ENCODE data around the gene EMD. TPM values are rescaled to one million over a fixed set of nuclear protein-coding genes. Genes with fewer than 3 reads are reported as not detected.

Gene EMD
- total and polyA plus RNA-seq, 2 donors (not counting 1 experiment from before 2014, with no cell fraction given) = 81.7 to 132 TPM

DNA sequence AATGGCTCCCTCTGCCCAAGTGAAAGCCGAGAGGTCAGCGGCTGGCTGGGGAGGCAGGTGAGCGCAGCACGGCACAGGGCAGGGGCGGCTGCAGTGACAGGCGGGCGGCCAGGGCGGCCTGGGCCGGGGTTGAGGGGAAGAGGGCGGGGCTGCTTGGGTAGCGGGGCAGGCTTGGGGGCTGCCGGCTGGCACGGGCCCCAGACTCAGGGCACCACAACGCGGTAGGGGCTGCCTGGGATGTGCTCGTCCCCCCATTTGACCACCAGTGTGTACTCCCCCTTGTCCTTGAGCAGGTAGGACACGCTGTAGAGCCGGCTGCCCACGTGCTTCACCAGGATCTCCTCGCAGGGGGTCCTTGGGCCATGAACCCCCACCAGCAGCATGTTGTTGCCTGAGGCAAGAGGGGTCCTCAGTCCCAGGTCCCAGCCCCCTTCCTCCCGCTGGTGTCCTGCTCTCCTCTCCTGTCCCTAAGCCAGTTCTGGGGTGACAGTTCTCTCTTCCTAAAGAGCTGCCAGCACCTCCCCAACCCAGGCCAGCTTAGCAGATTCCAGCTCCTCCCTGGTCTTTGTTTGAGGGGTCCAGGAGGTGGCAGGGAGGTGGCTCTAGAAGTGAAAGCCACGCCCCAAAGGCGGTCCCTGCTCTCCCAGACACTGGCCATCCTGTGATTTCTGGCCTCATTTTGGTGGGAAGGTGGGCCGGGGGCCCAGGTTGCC, 30.3 kb upstream of the EMD start:
- H3K79me2 ChIP-seq (ENCODE audit: control insufficient read depth, insufficient read depth, low read length) = no peaks in the 10 kb centered on the region
- H3K4me1 ChIP-seq (ENCODE audit: control insufficient read depth in 2 of 2, insufficient read depth in 2 of 2, low read length in 2 of 2) = peaks cover 41 to 63% of the 10 kb centered on the region in 2 donors
- no peaks in the 10 kb centered on the region for H3K27me3 Mint-ChIP-seq
- no peak overlapping the region for H3K4me2 ChIP-seq (replicated peaks; ENCODE audit: low read depth, low read length, poor library complexity, severe bottlenecking)
- DNase-seq (no peak), ATAC-seq (ENCODE audit: low read depth) (no peak)
- H3K4me1 Mint-ChIP-seq = peaks cover 35% of the 10 kb centered on the region
- CTCF ChIA-PET = no interaction called here
- peaks cover 0 to 55% of the 10 kb centered on the region in 2 experiments for H3K36me3 ChIP-seq (replicated peaks in 1 of 2; ENCODE audit: control extremely low read depth in 1 of 2, control insufficient read depth in 1 of 2, extremely low read depth in 1 of 2, insufficient read depth in 2 of 2, low read length in 1 of 2)
- H3K27ac ChIP-seq (ENCODE audit: low read length in 2 of 2) = peak overlapping the region in 1 of 2 donors; percentile 43
- intact Hi-C loops (cut with micrococcal nuclease) = no loop called here
- no peak overlapping the region for H3K4me3 ChIP-seq (ENCODE audit: control extremely low read depth in 1 of 5, extremely low read depth in 1 of 5, insufficient read depth in 1 of 5, low read depth in 2 of 5, low read length in 4 of 5)
- peaks cover 0 to 4% (median 0%) of the 10 kb centered on the region in 3 donors for H3K9me3 ChIP-seq (ENCODE audit: control extremely low read depth in 1 of 3, control insufficient read depth in 2 of 3, insufficient read depth in 1 of 3, low read length in 2 of 3)
- no peak for TF ChIP-seq EZH2 (IDR thresholded peaks at IDR 0.05; ENCODE audit: borderline replicate concordance, insufficient read depth, low read depth, low read length, poor library complexity, severe bottlenecking)
- TF ChIP-seq, protein P1, sequence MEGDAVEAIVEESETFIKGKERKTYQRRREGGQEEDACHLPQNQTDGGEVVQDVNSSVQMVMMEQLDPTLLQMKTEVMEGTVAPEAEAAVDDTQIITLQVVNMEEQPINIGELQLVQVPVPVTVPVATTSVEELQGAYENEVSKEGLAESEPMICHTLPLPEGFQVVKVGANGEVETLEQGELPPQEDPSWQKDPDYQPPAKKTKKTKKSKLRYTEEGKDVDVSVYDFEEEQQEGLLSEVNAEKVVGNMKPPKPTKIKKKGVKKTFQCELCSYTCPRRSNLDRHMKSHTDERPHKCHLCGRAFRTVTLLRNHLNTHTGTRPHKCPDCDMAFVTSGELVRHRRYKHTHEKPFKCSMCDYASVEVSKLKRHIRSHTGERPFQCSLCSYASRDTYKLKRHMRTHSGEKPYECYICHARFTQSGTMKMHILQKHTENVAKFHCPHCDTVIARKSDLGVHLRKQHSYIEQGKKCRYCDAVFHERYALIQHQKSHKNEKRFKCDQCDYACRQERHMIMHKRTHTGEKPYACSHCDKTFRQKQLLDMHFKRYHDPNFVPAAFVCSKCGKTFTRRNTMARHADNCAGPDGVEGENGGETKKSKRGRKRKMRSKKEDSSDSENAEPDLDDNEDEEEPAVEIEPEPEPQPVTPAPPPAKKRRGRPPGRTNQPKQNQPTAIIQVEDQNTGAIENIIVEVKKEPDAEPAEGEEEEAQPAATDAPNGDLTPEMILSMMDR (IDR thresholded peaks at IDR 0.05) = no peak
- no peaks in the 10 kb centered on the region for H3K9me3 Mint-ChIP-seq (ENCODE audit: insufficient read depth)
- H3K27me3 ChIP-seq (replicated peaks in 1 of 4; ENCODE audit: control extremely low read depth in 1 of 4, control insufficient read depth in 3 of 4, insufficient read depth in 4 of 4, low read length in 3 of 4) = no peaks in the 10 kb centered on the region
- H4K20me1 ChIP-seq (ENCODE audit: control insufficient read depth, insufficient read depth, low read length, poor library complexity, severe bottlenecking) = no peaks in the 10 kb centered on the region
- 96% methylated on average over 5 of the region's 24 CpGs for WGBS (ENCODE audit: insufficient coverage)
- no peak overlapping the region for H3K4me3 Mint-ChIP-seq
- H3K27ac Mint-ChIP-seq = peak overlapping the region; percentile 68
- POLR2A ChIA-PET = no interaction called here
- H2AFZ ChIP-seq (ENCODE audit: insufficient read depth, low read depth, low read length, poor library complexity, severe bottlenecking) = no peak overlapping the region
- H3K9ac ChIP-seq (ENCODE audit: low read length) = no peak overlapping the region

- H3K4me3 Mint-ChIP-seq = no peak overlapping the region
- Histone ChIP-seq H3K4me2 (replicated peaks; ENCODE audit: low read depth, low read length, poor library complexity, severe bottlenecking) (no peak overlapping the region), H4K20me1 (ENCODE audit: control insufficient read depth, insufficient read depth, low read length, poor library complexity, severe bottlenecking) (no peaks in the 10 kb centered on the region), H3K9ac (ENCODE audit: low read length) (no peak overlapping the region), H3K9me3 (ENCODE audit: control extremely low read depth in 1 of 3, control insufficient read depth in 2 of 3, insufficient read depth in 1 of 3, low read length in 2 of 3) (peaks cover 0 to 4% (median 0%) of the 10 kb centered on the region in 3 donors), H3K4me1 (ENCODE audit: control insufficient read depth in 2 of 2, insufficient read depth in 2 of 2, low read length in 2 of 2) (peaks cover 41 to 63% of the 10 kb centered on the region in 2 donors), H3K27me3 (replicated peaks in 1 of 4; ENCODE audit: control extremely low read depth in 1 of 4, control insufficient read depth in 3 of 4, insufficient read depth in 4 of 4, low read length in 3 of 4) (no peaks in the 10 kb centered on the region), H3K36me3 (replicated peaks in 1 of 2; ENCODE audit: control extremely low read depth in 1 of 2, control insufficient read depth in 1 of 2, extremely low read depth in 1 of 2, insufficient read depth in 2 of 2, low read length in 1 of 2) (peaks cover 0 to 61% of the 10 kb centered on the region in 2 experiments), H3K27ac (ENCODE audit: low read length in 2 of 2) (peak overlapping the region in 1 of 2 donors; percentile 43), H2AFZ (ENCODE audit: insufficient read depth, low read depth, low read length, poor library complexity, severe bottlenecking) (no peak overlapping the region), H3K79me2 (ENCODE audit: control insufficient read depth, insufficient read depth, low read length) (no peaks in the 10 kb centered on the region), H3K4me3 (ENCODE audit: control extremely low read depth in 1 of 5, extremely low read depth in 1 of 5, insufficient read depth in 1 of 5, low read depth in 2 of 5, low read length in 4 of 5) (no peak overlapping the region)
- WGBS (ENCODE audit: insufficient coverage) = 94% methylated on average over 14 of the region's 19 CpGs
- TF ChIP-seq EZH2 (IDR thresholded peaks at IDR 0.05; ENCODE audit: borderline replicate concordance, insufficient read depth, low read depth, low read length, poor library complexity, severe bottlenecking) = no peak
- TF ChIP-seq, protein P1 (IDR thresholded peaks at IDR 0.05) = no peak
- no peaks in the 10 kb centered on the region for H3K9me3 Mint-ChIP-seq (ENCODE audit: insufficient read depth)
- intact Hi-C loops (cut with micrococcal nuclease) = no loop called here
- DNase-seq (no peak), ATAC-seq (ENCODE audit: low read depth) (no peak)
- CTCF ChIA-PET = no interaction called here
- POLR2A ChIA-PET = interaction anchor here (0.6 kb wide), 1 partner anchor 30 kb away, joined by 5 read pairs; no protein-coding TSS in a partner anchor
- H3K27me3 Mint-ChIP-seq = no peaks in the 10 kb centered on the region
- peaks cover 35% of the 10 kb centered on the region for H3K4me1 Mint-ChIP-seq
- H3K27ac Mint-ChIP-seq = peak overlapping the region; percentile 46
These were observed 29.6 kb upstream of the EMD start for GRCh38 chrX:154349359-154349935.

Measured in B cell (primary cell).